Measurements from ENCODE around the gene GBA3.

- TF ChIP-seq POLR2A (IDR thresholded peaks at IDR 0.05) = no peak
- TF ChIP-seq CTCF (IDR thresholded peaks at IDR 0.05) = no peak
These were observed 43.7 kb upstream of the GBA3 start for GRCh38 chr4:22648996-22649395.

Measured in Peyer's patch (tissue), 4 donors.